Nephron progenitor cell (in vitro differentiated cells): Measurements from ENCODE around the gene PJA1.

Experiments
- DNase-seq: peaks from one replicate; pipeline ENCODE4 v3.0.0; 2021
- H3K27ac Mint-ChIP-seq: 2 replicates; pipeline ENCODE4 v1.8.0; 2021; ENCODE audit warnings: mild to moderate bottlenecking, moderate library complexity, mixed read lengths
- H3K27me3 Mint-ChIP-seq: 2 replicates; pipeline ENCODE4 v1.8.0; 2021; ENCODE audit warnings: mild to moderate bottlenecking, low read depth, mixed read lengths; ENCODE audit not compliant: poor library complexity
- H3K36me3 Mint-ChIP-seq: 2 replicates; pipeline ENCODE4 v1.8.0; 2021; ENCODE audit warnings: low read depth, mixed read lengths
- H3K4me1 Mint-ChIP-seq: 2 replicates; pipeline ENCODE4 v1.8.0; 2021; ENCODE audit warnings: mixed read lengths
- H3K4me3 Mint-ChIP-seq: 2 replicates; pipeline ENCODE4 v1.8.0; 2021; ENCODE audit warnings: mild to moderate bottlenecking, moderate library complexity, mixed read lengths
- H3K9me3 Mint-ChIP-seq: 2 replicates; pipeline ENCODE4 v1.8.0; 2021; ENCODE audit warnings: mild to moderate bottlenecking, moderate library complexity, mixed read lengths
- CTCF ChIP-seq: fragments of 200-600 bp; sonication (generic); IDR thresholded peaks from 2 replicates; pipeline ENCODE4 v1.5.0; 2021; ENCODE audit warnings: antibody characterized with exemption

Gene PJA1

GRCh38 chrX:69156638-69157037, 8.6 kb downstream of the PJA1 start:
- no peak for TF ChIP-seq CTCF
- Mint-ChIP-seq H3K4me3 (no peak overlapping the region), H3K9me3 (peaks cover 38% of the 10 kb centered on the region), H3K36me3 (peaks cover 5% of the 10 kb centered on the region), H3K4me1 (peaks cover 48% of the 10 kb centered on the region), H3K27ac (no peak overlapping the region), H3K27me3 (peaks cover 5% of the 10 kb centered on the region)
- no peak for DNase-seq

GRCh38 chrX:69155786-69156520, 9.3 kb downstream of the PJA1 start:
- no peak overlapping the region for H3K27ac Mint-ChIP-seq
- no peak for DNase-seq
- TF ChIP-seq CTCF = no peak
- H3K27me3 Mint-ChIP-seq = peaks cover 5% of the 10 kb centered on the region
- H3K36me3 Mint-ChIP-seq = peaks cover under 1% of the 10 kb centered on the region
- no peak overlapping the region for H3K4me3 Mint-ChIP-seq
- H3K9me3 Mint-ChIP-seq = peaks cover 42% of the 10 kb centered on the region
- peaks cover 53% of the 10 kb centered on the region for H3K4me1 Mint-ChIP-seq

GRCh38 chrX:69154051-69154450, 11.2 kb downstream of the PJA1 start:
- Mint-ChIP-seq H3K27ac (no peak overlapping the region), H3K4me1 (peaks cover 63% of the 10 kb centered on the region), H3K27me3 (peaks cover 5% of the 10 kb centered on the region), H3K4me3 (no peak overlapping the region), H3K9me3 (peaks cover 39% of the 10 kb centered on the region), H3K36me3 (no peaks in the 10 kb centered on the region)
- no peak for TF ChIP-seq CTCF
- DNase-seq = no peak

- peak overlapping the region; percentile 98 for H3K27ac Mint-ChIP-seq
- H3K36me3 Mint-ChIP-seq = no peaks in the 10 kb centered on the region
- peak; percentile 75 for DNase-seq
- TF ChIP-seq CTCF = no peak
- no peak overlapping the region for H3K4me3 Mint-ChIP-seq
- peaks cover 41% of the 10 kb centered on the region for H3K9me3 Mint-ChIP-seq
- H3K4me1 Mint-ChIP-seq = peaks cover 57% of the 10 kb centered on the region
- H3K27me3 Mint-ChIP-seq = peaks cover 5% of the 10 kb centered on the region
Observed at GRCh38 chrX:69153060-69153730, 12.1 kb downstream of the PJA1 start.

- Mint-ChIP-seq H3K4me1 (peaks cover 57% of the 10 kb centered on the region), H3K4me3 (no peak overlapping the region)
Observed at GRCh38 chrX:69152417-69152841, 12.8 kb downstream of the PJA1 start.

More at GRCh38 chrX:69152417-69152841, 12.8 kb downstream of the PJA1 start:
- H3K9me3 Mint-ChIP-seq = peaks cover 41% of the 10 kb centered on the region
- H3K27ac Mint-ChIP-seq = no peak overlapping the region
- no peak for TF ChIP-seq CTCF
- no peaks in the 10 kb centered on the region for H3K36me3 Mint-ChIP-seq
- DNase-seq = no peak
- peaks cover 5% of the 10 kb centered on the region for H3K27me3 Mint-ChIP-seq
